Mesenchymal stem cell (in vitro differentiated cells and primary cell): ENCODE data around the gene TRAPPC6A.
A peak's percentile ranks its signal among the peaks of the same experiment; 100 is the strongest.

ENCODE experiments used
- DNase-seq: peaks from one replicate; pipeline ENCODE4 v3.0.0-alpha.2; 2013
- H2AFZ ChIP-seq: one replicate; pipeline ENCODE4 v1.6.1; 2013; ENCODE audit warnings: low read depth, mild to moderate bottlenecking, control low read depth, inconsistent platforms, low read length, moderate library complexity
- H2AK5ac ChIP-seq: 2 replicates; pipeline ENCODE4 v1.6.1; 2013; ENCODE audit warnings: low read length, moderate library complexity, mild to moderate bottlenecking, inconsistent platforms; ENCODE audit not compliant: severe bottlenecking
- H2BK120ac ChIP-seq: one replicate; pipeline ENCODE4 v1.6.1; 2013; ENCODE audit warnings: low read depth, mild to moderate bottlenecking, inconsistent platforms, low read length, moderate library complexity
- H2BK12ac ChIP-seq, 2 experiments: one replicate each; pipeline ENCODE4 v1.6.1; 2013; ENCODE audit warnings: inconsistent platforms in 2 of 2, low read length in 2 of 2, mild to moderate bottlenecking in 2 of 2, moderate library complexity in 2 of 2, control low read depth in 1 of 2
- H2BK15ac ChIP-seq: one replicate; pipeline ENCODE4 v1.6.1; 2013; ENCODE audit warnings: mild to moderate bottlenecking, low read depth, inconsistent platforms; ENCODE audit not compliant: poor library complexity, severe bottlenecking
- H2BK5ac ChIP-seq: 2 replicates; pipeline ENCODE4 v1.6.1; 2013; ENCODE audit warnings: low read depth, mild to moderate bottlenecking, low read length, control low read depth, inconsistent platforms; ENCODE audit not compliant: poor library complexity, severe bottlenecking
- H3K14ac ChIP-seq, 2 experiments: one replicate each; pipeline ENCODE4 v1.6.1; 2013; ENCODE audit warnings: inconsistent platforms in 2 of 2, low read length in 2 of 2, control low read depth in 1 of 2, mild to moderate bottlenecking in 1 of 2, moderate library complexity in 1 of 2
- H3K18ac ChIP-seq, 2 experiments: one replicate each; pipeline ENCODE4 v1.6.1; 2013; ENCODE audit warnings: inconsistent platforms in 2 of 2, low read length in 2 of 2, control low read depth in 1 of 2, low read depth in 1 of 2, mild to moderate bottlenecking in 1 of 2
- H3K23ac ChIP-seq, 2 experiments: one replicate each; pipeline ENCODE4 v1.6.1; 2013; ENCODE audit warnings: inconsistent platforms in 2 of 2, low read length in 2 of 2, mild to moderate bottlenecking in 2 of 2, moderate library complexity in 2 of 2, control low read depth in 1 of 2
- H3K27ac ChIP-seq: 2 replicates; pipeline ENCODE4 v1.5.1; 2013; ENCODE audit warnings: mild to moderate bottlenecking, moderate library complexity, low read length, control low read depth, inconsistent platforms; ENCODE audit not compliant: poor library complexity, severe bottlenecking
- H3K27me3 ChIP-seq, 2 experiments: 2 replicates each; pipeline versions ENCODE4 v1.6.1 to v1.7.0; 2013; ENCODE audit warnings: low read length in 2 of 2, mild to moderate bottlenecking in 2 of 2, moderate library complexity in 2 of 2, control low read depth in 1 of 2, inconsistent platforms in 1 of 2; ENCODE audit not compliant: control insufficient read depth in 1 of 2, insufficient read depth in 1 of 2
- H3K36me3 ChIP-seq, 2 experiments: 2 replicates each; pipeline versions ENCODE4 v1.6.1 to v1.7.0; 2013; ENCODE audit warnings: low read length in 2 of 2, control low read depth in 1 of 2, inconsistent platforms in 1 of 2, low read depth in 1 of 2, mild to moderate bottlenecking in 1 of 2; ENCODE audit not compliant: insufficient read depth in 2 of 2, control insufficient read depth in 1 of 2
- H3K4ac ChIP-seq, 2 experiments: one replicate each; pipeline ENCODE4 v1.6.1; 2013; ENCODE audit warnings: inconsistent platforms in 2 of 2, low read length in 2 of 2, mild to moderate bottlenecking in 2 of 2, moderate library complexity in 2 of 2, control low read depth in 1 of 2, low read depth in 1 of 2
- H3K4me1 ChIP-seq: 2 replicates; pipeline ENCODE4 v1.6.1; 2013; ENCODE audit warnings: low read depth, low read length, control low read depth; ENCODE audit not compliant: control insufficient read depth, insufficient read depth
- H3K4me2 ChIP-seq: 2 replicates; pipeline ENCODE4 v1.6.1; 2013; ENCODE audit warnings: low read length, mild to moderate bottlenecking, inconsistent platforms; ENCODE audit not compliant: poor library complexity, severe bottlenecking
- H3K4me3 ChIP-seq, 2 experiments: 2 replicates each; pipeline versions ENCODE4 v1.5.1 to v1.7.0; 2013; ENCODE audit warnings: low read length in 2 of 2, mild to moderate bottlenecking in 2 of 2, control low read depth in 1 of 2, low read depth in 1 of 2; ENCODE audit not compliant: insufficient read depth in 1 of 2
- H3K79me1 ChIP-seq: replicated peaks from 2 replicates; pipeline ENCODE4 v1.6.1; 2013; ENCODE audit warnings: mild to moderate bottlenecking, control low read depth, low read length, inconsistent platforms; ENCODE audit not compliant: poor library complexity, severe bottlenecking
- H3K9ac ChIP-seq: 2 replicates; pipeline ENCODE4 v1.7.0; 2013; ENCODE audit warnings: mild to moderate bottlenecking, low read length, moderate library complexity
- H3K9me3 ChIP-seq: 2 replicates; pipeline ENCODE4 v1.7.0; 2013; ENCODE audit warnings: mild to moderate bottlenecking, low read length; ENCODE audit not compliant: control insufficient read depth
- H4K8ac ChIP-seq: one replicate; pipeline ENCODE4 v1.6.1; 2013; ENCODE audit warnings: inconsistent platforms, mild to moderate bottlenecking, low read length, moderate library complexity
- H4K91ac ChIP-seq: one replicate; pipeline ENCODE4 v1.6.1; 2013; ENCODE audit warnings: mild to moderate bottlenecking, low read length, inconsistent platforms
- WGBS: methylation state at CpG from one replicate; pipeline ENCODE4 v1.1.7; 2013; ENCODE audit warnings: mixed read lengths; 5-methylcytosine and 5-hydroxymethylcytosine counted together

Gene TRAPPC6A

DNA sequence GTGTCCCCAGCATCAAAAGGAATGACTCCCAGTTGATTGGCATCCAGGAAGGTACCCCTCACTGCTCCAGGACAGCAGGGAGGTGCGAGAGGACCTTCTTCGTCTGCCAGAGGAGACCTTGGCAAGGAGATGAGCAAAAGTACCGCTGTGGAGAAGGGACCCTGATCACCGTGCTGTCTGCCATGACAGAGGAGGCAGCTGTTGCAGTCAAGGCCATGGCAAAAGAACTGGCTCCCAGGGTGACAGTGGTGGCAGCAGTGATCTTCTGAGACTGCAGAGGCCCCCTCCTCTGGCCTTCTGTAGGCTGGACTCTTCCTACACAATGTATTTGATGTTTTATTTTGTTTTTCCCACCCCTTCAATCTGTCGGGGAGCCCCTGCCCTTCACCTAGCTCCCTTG lies 49.2 kb downstream of the TRAPPC6A start:
- H3K14ac ChIP-seq: no peak overlapping the region
- H3K23ac ChIP-seq: no peak overlapping the region
- peaks cover 59% of the 10 kb centered on the region for H3K79me1 ChIP-seq
- no peak overlapping the region for H3K27ac ChIP-seq
- H2BK15ac ChIP-seq: no peak overlapping the region
- no peak overlapping the region for H2BK120ac ChIP-seq
- peaks cover 22% of the 10 kb centered on the region for H3K4me1 ChIP-seq
- H2BK12ac ChIP-seq: no peak overlapping the region
- H2AK5ac ChIP-seq: no peak overlapping the region
- no peak overlapping the region for H2AFZ ChIP-seq
- no peak for DNase-seq
- H3K36me3 ChIP-seq: peaks cover 0 to 21% of the 10 kb centered on the region in 2 experiments
- no peak overlapping the region for H4K8ac ChIP-seq
- 97% methylated on average over 5 of the region's 5 CpGs for WGBS
- H3K4me3 ChIP-seq: no peak overlapping the region
- no peak overlapping the region for H3K18ac ChIP-seq
- no peaks in the 10 kb centered on the region for H3K27me3 ChIP-seq
- H4K91ac ChIP-seq: no peak overlapping the region
- no peaks in the 10 kb centered on the region for H3K9me3 ChIP-seq
- H3K9ac ChIP-seq: no peak overlapping the region
- H3K4ac ChIP-seq: no peak overlapping the region
- H2BK5ac ChIP-seq: no peak overlapping the region
- no peak overlapping the region for H3K4me2 ChIP-seq

DNA sequence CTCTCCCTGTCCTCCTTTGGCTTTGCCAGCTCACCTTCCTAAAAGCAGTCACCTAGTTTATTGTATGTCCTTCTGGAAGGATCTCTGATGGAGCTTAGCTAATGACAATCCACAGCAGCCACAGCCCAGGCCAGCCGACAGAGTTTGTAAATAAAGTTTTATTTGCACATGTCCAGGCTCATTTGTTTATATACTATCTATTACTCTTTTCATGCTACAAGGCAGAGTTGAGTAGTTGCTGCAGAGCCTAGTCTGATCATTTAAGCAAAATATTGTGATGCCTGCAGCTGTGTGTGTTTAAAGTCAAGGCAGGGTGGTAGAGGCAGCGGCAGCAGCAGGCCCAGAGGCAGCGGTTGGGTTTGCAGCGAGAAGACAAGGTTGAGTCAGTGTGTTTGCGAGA lies 49.9 kb downstream of the TRAPPC6A start:
- no peak overlapping the region for H2BK12ac ChIP-seq
- H3K4ac ChIP-seq: no peak overlapping the region
- H3K23ac ChIP-seq: no peak overlapping the region
- no peak overlapping the region for H4K8ac ChIP-seq
- H3K4me1 ChIP-seq: peaks cover 22% of the 10 kb centered on the region
- no peak overlapping the region for H2BK5ac ChIP-seq
- no peaks in the 10 kb centered on the region for H3K27me3 ChIP-seq
- H3K36me3 ChIP-seq: peaks cover 0 to 23% of the 10 kb centered on the region in 2 experiments
- no peak overlapping the region for H3K18ac ChIP-seq
- H2BK120ac ChIP-seq: no peak overlapping the region
- no peak for DNase-seq
- H3K14ac ChIP-seq: no peak overlapping the region
- H3K4me2 ChIP-seq: no peak overlapping the region
- WGBS: 94% methylated on average over 4 of the region's 5 CpGs
- H3K79me1 ChIP-seq: peaks cover 58% of the 10 kb centered on the region
- H2AK5ac ChIP-seq: no peak overlapping the region
- no peak overlapping the region for H3K4me3 ChIP-seq
- no peak overlapping the region for H2BK15ac ChIP-seq
- no peak overlapping the region for H3K9ac ChIP-seq
- no peak overlapping the region for H2AFZ ChIP-seq
- no peak overlapping the region for H3K27ac ChIP-seq
- H4K91ac ChIP-seq: no peak overlapping the region
- no peaks in the 10 kb centered on the region for H3K9me3 ChIP-seq

DNA sequence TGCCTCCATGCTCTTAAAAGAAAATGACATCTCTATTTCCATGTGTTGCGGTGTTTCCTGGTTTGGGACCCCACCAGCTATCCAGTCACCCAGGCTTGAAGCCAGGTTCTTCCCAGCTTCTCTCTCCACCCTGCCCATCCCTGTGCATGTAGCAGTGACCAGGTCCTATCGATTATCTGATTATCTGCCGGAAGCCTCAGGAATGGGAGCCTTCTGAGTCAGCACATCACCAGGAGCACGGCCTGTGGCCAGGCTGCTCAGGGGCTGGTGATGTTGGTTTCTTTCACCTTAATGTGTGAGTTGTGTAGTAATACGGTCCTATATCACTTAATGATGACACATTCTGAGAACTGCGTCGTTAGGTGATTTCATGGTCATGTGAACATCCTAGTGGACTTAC lies 51.4 kb downstream of the TRAPPC6A start:
- Histone ChIP-seq H3K27ac (no peak overlapping the region), H2BK5ac (no peak overlapping the region), H3K9me3 (no peaks in the 10 kb centered on the region), H2BK12ac (no peak overlapping the region), H3K4ac (no peak overlapping the region), H3K14ac (no peak overlapping the region), H2BK15ac (no peak overlapping the region), H3K4me3 (no peak overlapping the region), H3K4me1 (peaks cover 25% of the 10 kb centered on the region), H3K36me3 (peaks cover 0 to 26% of the 10 kb centered on the region in 2 experiments), H4K91ac (no peak overlapping the region), H3K27me3 (no peaks in the 10 kb centered on the region), H2AFZ (no peak overlapping the region), H3K23ac (no peak overlapping the region), H4K8ac (no peak overlapping the region), H2AK5ac (no peak overlapping the region), H3K4me2 (no peak overlapping the region), H3K18ac (no peak overlapping the region), H2BK120ac (no peak overlapping the region), H3K9ac (no peak overlapping the region), H3K79me1 (peaks cover 63% of the 10 kb centered on the region)
- no peak for DNase-seq
- 94% methylated on average over 7 of the region's 7 CpGs for WGBS

DNA sequence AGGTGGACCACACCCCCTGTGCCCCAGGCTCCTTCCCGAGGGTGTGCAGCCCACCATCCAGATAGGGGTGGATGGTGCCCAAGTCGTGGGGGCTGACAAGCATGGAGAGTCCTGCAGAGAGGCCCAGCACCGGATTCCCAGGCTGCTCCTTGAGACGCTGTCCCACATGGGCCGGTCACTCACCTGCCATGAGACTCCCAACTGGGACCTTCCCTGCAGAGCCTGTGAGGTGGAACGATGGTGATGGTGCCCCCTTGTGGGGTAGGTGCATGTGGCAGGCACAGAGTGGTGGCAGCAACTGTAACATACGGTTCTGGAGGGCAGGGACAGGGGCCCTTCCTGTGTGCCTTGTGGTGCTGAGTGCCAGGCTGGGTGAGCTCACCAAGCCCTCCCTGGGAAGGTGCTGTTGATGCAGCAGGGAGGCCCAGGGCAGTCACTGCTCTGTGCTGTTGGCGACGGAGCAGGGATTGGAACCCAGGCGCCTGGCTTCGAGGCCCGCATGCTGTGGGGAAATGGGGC lies 52.0 kb downstream of the TRAPPC6A start:
- Histone ChIP-seq H3K4me2 (no peak overlapping the region), H3K14ac (no peak overlapping the region), H4K91ac (peak overlapping the region; percentile 57), H3K4me1 (peaks cover 25% of the 10 kb centered on the region), H3K9me3 (no peaks in the 10 kb centered on the region), H2BK5ac (no peak overlapping the region), H3K27ac (no peak overlapping the region), H2AFZ (no peak overlapping the region), H4K8ac (no peak overlapping the region), H3K4me3 (no peak overlapping the region), H3K9ac (peak overlapping the region; percentile 26), H3K36me3 (peaks cover 0 to 26% of the 10 kb centered on the region in 2 experiments), H3K23ac (no peak overlapping the region), H3K79me1 (peaks cover 64% of the 10 kb centered on the region), H3K27me3 (no peaks in the 10 kb centered on the region), H2BK15ac (no peak overlapping the region), H2BK12ac (peak overlapping the region in 1 of 2 experiments; percentile 21), H3K4ac (no peak overlapping the region), H3K18ac (no peak overlapping the region), H2AK5ac (no peak overlapping the region), H2BK120ac (no peak overlapping the region)
- peak; percentile 63 for DNase-seq
- WGBS: 61% methylated on average over 12 of the region's 12 CpGs
